GM12865 (cell line): ENCODE data around the gene CCDC149.

Source experiments
- DNase-seq: peaks from one replicate; pipeline ENCODE4 v3.0.0; 2010; ENCODE audit warnings: low read depth
- H3K4me3 ChIP-seq: 2 replicates; pipeline ENCODE4 v1.5.1; 2011; ENCODE audit warnings: mild to moderate bottlenecking, low read depth, low read length, control low read depth
- TF ChIP-seq, protein P1 (sequence below): IDR thresholded peaks from 2 replicates; pipeline ENCODE4 v1.5.1; 2011; ENCODE audit warnings: low read length, control low read depth, low read depth, inconsistent platforms; ENCODE audit not compliant: insufficient read depth; ENCODE audit errors: missing control alignments

Gene CCDC149

DNA sequence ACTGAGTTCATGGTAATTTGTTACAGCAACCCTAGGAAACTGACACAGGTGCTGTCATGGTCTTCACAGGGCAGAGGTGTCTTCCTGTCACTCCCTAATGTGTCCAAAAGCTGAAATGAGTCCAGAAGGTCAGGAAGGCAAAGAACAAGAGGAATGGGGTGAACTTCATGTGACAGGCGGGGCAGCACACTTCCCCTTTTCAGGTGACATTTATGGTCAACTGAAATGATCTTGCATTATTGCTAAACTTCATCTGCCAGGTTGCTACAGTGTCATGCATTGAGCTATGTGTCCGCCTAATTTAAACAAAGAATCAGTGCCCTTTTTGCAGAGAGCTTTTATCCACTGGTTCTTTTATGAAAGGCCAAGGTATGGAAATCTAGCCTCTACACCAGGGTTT is 15.9 kb upstream of the CCDC149 start:
- no peak for DNase-seq
- H3K4me3 ChIP-seq: no peak overlapping the region
- TF ChIP-seq, protein P1, sequence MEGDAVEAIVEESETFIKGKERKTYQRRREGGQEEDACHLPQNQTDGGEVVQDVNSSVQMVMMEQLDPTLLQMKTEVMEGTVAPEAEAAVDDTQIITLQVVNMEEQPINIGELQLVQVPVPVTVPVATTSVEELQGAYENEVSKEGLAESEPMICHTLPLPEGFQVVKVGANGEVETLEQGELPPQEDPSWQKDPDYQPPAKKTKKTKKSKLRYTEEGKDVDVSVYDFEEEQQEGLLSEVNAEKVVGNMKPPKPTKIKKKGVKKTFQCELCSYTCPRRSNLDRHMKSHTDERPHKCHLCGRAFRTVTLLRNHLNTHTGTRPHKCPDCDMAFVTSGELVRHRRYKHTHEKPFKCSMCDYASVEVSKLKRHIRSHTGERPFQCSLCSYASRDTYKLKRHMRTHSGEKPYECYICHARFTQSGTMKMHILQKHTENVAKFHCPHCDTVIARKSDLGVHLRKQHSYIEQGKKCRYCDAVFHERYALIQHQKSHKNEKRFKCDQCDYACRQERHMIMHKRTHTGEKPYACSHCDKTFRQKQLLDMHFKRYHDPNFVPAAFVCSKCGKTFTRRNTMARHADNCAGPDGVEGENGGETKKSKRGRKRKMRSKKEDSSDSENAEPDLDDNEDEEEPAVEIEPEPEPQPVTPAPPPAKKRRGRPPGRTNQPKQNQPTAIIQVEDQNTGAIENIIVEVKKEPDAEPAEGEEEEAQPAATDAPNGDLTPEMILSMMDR: no peak

DNA sequence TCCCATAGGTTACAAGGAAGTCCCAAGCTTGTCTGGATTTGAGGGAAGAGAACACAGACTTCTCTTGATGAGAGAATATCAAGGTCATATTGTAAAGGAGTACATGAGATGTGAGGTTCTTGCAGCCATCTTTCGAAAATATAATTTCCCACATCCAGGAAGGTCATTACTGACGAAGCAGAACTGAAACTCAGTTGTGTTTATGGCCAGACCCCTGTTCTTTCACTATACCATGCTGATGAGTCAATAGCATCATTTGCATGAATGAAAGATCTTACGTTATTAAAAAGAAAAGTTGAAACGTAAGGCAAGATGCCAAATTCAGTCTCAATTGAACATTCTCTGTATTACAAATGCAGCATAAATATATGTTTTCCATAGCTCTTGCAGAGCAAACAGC is 14.2 kb upstream of the CCDC149 start:
- H3K4me3 ChIP-seq: no peak overlapping the region
- TF ChIP-seq, protein P1: no peak
- DNase-seq: no peak

DNA sequence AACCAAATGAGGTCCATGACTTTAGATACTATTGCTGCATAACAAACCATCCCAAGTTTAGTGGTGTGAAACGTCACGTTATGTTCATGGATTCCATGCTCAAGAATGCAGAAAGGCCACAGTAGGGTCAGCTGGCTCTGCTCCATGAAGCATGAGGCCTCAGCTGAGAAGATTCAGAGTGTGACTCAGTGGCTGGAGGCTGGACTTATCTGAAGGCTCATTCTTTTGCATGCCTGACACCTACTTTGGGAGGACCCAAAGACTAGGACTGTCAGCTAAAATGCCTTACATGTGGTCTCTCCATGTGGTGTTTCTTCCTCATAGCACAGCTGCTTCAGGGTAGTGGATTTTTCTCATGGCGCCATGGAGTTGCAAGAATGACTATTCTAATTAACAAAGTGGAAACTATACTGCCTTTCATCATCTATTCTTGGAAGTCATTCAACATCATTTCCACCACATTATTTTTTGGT is 11.5 kb upstream of the CCDC149 start:
- no peak for DNase-seq
- H3K4me3 ChIP-seq: no peak overlapping the region
- TF ChIP-seq, protein P1: no peak

DNA sequence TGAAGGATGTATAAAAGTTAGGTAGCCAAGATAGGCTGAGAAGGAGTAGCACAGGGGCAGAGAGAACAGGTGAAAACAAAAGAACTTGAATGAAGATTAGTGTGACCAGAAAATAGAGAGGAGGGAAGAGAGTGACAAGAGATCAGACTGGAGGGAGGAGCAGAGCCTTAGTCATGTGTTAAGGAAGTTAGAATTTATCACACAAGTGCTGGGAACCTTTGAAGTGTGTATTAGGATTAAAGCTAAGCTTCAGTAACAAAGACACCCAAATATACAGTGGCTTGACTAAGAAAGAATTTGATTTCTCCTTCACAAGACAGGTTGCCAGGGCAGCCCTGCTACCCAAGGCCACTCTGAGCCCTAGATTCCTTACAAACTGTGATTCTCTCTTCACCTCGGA is 10.7 kb upstream of the CCDC149 start:
- H3K4me3 ChIP-seq: no peak overlapping the region
- no peak for DNase-seq
- TF ChIP-seq, protein P1: no peak

DNA sequence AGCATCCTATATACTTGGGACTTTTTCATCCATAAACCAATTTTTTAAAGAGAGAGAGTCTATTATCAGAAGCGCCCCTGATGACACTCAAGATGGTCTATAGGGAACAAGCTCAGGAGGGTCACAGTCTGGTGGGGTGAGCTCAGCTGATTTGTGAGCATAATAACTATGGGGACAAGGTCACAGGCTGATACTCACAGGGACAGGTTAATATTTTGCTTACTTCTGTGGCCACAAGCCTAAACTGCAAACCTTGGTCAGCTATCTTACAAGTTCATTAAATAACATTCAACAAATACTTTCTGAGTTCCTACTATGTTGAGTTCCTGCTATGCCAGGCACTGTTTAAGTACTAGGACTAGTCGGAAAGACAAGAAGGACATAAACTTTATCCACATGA is 10.2 kb upstream of the CCDC149 start:
- no peak overlapping the region for H3K4me3 ChIP-seq
- DNase-seq: no peak
- TF ChIP-seq, protein P1: no peak

DNA sequence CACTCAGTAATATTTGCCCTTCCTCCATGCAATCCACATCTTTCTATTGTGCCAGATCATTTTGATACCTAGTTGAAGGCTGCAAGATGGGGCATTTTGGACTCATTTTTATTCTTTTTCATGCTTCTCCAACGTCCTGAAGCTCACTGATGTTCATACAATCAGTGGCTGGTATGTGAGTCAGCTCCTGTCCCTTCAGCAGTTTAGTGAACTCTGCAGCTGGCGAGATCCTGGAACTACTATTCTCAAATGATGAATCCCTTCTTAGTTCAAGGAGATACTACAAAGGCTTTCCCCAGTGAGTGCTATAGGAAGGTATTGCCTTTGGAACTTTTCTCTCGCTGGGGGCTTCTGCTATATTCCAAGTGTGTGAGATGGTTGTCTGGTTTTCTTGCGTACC is 9.6 kb upstream of the CCDC149 start:
- TF ChIP-seq, protein P1: no peak
- DNase-seq: no peak
- no peak overlapping the region for H3K4me3 ChIP-seq

DNA sequence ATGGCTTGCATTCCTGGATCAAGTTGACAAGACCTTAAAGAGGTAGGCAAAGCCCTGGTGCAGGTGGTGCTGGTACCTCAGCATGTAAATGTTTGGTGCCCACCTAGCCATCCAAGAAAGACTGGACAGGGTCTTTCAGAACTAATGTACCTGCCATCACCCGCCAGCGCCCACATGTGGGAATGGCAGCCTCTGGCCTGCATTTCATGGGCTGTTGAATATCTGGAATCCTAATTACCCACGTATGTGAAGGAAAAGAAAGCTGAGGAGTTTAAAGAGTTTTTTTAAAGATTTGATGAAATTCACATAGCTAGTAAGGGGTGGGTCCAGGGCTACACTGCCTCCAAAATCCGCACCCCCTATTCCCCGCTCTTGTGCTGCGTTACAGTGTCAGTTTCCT is 8.6 kb upstream of the CCDC149 start:
- TF ChIP-seq, protein P1: no peak
- H3K4me3 ChIP-seq: no peak overlapping the region
- no peak for DNase-seq
